Measurements from ENCODE around the gene UBE2D2.

DNA sequence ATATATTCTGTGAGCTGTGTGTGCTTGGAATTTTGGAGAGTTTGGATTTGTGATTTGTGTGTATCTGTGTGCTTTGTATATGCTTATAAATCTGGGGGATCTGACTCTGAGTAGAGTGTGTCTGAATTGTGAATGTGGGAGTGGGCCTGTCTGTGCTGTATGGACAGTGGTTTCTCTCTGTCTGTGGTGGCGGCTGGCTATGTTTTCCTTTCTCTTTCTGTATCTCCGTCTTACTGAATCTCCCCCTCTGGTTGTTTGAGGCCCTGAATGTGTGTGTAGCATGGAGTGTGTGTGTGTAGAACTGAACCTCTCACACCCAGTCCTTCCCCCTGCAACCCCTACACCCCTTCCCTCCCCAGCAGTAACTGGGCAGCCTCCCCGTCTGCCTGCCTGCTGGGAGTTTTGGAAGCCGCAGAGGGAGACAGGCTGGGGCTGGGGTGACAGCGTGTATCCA, 91.7 kb downstream of the UBE2D2 start:
- TF ChIP-seq EZH2phosphoT487 (IDR thresholded peaks at IDR 0.05; ENCODE audit: insufficient read depth, low read depth) (no peak), EZH2 (IDR thresholded peaks at IDR 0.05; ENCODE audit: insufficient read depth, poor library complexity, severe bottlenecking) (no peak)

Data from GM23248 (cell line).